Neural progenitor cell (in vitro differentiated cells): ENCODE data around the gene BAK1. TPM values are rescaled to one million over a fixed set of nuclear protein-coding genes. Genes with fewer than 3 reads are reported as not detected.

ENCODE experiments used
- DNase-seq: peaks from one replicate; pipeline ENCODE4 v3.0.0-alpha.2; 2016; ENCODE audit warnings: low spot score
- H2AFZ ChIP-seq: fragments of 200-600 bp; sonication (generic); replicated peaks from 2 replicates; pipeline ENCODE4 v1.6.1; 2016; ENCODE audit warnings: antibody characterized with exemption
- H3F3A ChIP-seq: fragments of 200-600 bp; sonication (generic); 2 replicates; pipeline ENCODE4 v1.6.1; 2016; ENCODE audit warnings: antibody characterized with exemption, low read depth
- H3K27ac ChIP-seq: fragments of 200-600 bp; sonication (generic); 2 replicates; pipeline ENCODE4 v1.5.1; 2016; ENCODE audit warnings: mild to moderate bottlenecking
- H3K27me3 ChIP-seq: fragments of 200-600 bp; sonication (generic); 2 replicates; pipeline ENCODE4 v1.6.1; 2016; ENCODE audit warnings: mild to moderate bottlenecking, moderate library complexity
- H3K36me3 ChIP-seq: fragments of 200-600 bp; sonication (generic); 2 replicates; pipeline ENCODE4 v1.5.1; 2016
- H3K4me1 ChIP-seq: fragments of 200-600 bp; sonication (generic); 2 replicates; pipeline ENCODE4 v1.6.1; 2016; ENCODE audit warnings: mixed run types
- H3K4me2 ChIP-seq: fragments of 200-600 bp; sonication (generic); 2 replicates; pipeline ENCODE4 v1.6.1; 2016
- H3K4me3 ChIP-seq: fragments of 200-600 bp; sonication (generic); 2 replicates; pipeline ENCODE4 v1.5.1; 2016
- H3K79me2 ChIP-seq: fragments of 200-600 bp; sonication (generic); 2 replicates; pipeline ENCODE4 v1.6.1; 2016; ENCODE audit warnings: low read depth
- H3K9ac ChIP-seq: fragments of 200-600 bp; sonication (generic); 2 replicates; pipeline ENCODE4 v1.6.1; 2016
- H3K9me3 ChIP-seq: fragments of 200-600 bp; sonication (generic); 2 replicates; pipeline ENCODE4 v1.5.1; 2016; ENCODE audit warnings: low read depth
- H4K20me1 ChIP-seq: fragments of 200-600 bp; sonication (generic); 2 replicates; pipeline ENCODE4 v1.6.1; 2016; ENCODE audit warnings: low read depth
- H3K27ac Mint-ChIP-seq: 3 replicates; pipeline ENCODE4 v1.8.0; 2021; ENCODE audit warnings: mixed read lengths
- H3K27me3 Mint-ChIP-seq: 2 replicates; pipeline ENCODE4 v1.8.0; 2022; ENCODE audit warnings: low read depth, mild to moderate bottlenecking, inconsistent platforms, moderate library complexity, mixed read lengths; ENCODE audit not compliant: insufficient read depth
- H3K36me3 Mint-ChIP-seq: 3 replicates; pipeline ENCODE4 v1.8.0; 2021; ENCODE audit warnings: mixed read lengths
- H3K4me1 Mint-ChIP-seq: 3 replicates; pipeline ENCODE4 v1.8.0; 2021; ENCODE audit warnings: mixed read lengths
- H3K4me3 Mint-ChIP-seq: 3 replicates; pipeline ENCODE4 v1.8.0; 2021; ENCODE audit warnings: mild to moderate bottlenecking, moderate library complexity, mixed read lengths
- H3K9me3 Mint-ChIP-seq: 3 replicates; pipeline ENCODE4 v1.8.0; 2020; ENCODE audit warnings: mixed read lengths
- EZH2 ChIP-seq: fragments of 200-600 bp; sonication (generic); IDR thresholded peaks from 2 replicates; pipeline ENCODE4 v1.6.1; 2017; ENCODE audit warnings: antibody characterized with exemption, mild to moderate bottlenecking, moderate library complexity
- EZH2phosphoT487 ChIP-seq: fragments of 200-600 bp; sonication (generic); IDR thresholded peaks from 2 replicates; pipeline ENCODE4 v1.6.1; 2017; ENCODE audit warnings: antibody characterized with exemption
- total RNA-seq: library from RNA; depleted of rRNA; stranded (reverse); fragments of >200 nt; gene quantifications from 2 replicates; pipeline ENCODE4 v1.2.3, GENCODE V29; 2015; ENCODE audit warnings: low replicate concordance
- TF ChIP-seq, protein P1 (sequence below): fragments of 200-600 bp; sonication (generic); IDR thresholded peaks from 2 replicates; pipeline ENCODE4 v1.5.1; 2017; ENCODE audit warnings: antibody characterized with exemption, mild to moderate bottlenecking

BAK1 gene
- total RNA-seq, 1 donor from 2014 or later = 13.9 TPM

DNA sequence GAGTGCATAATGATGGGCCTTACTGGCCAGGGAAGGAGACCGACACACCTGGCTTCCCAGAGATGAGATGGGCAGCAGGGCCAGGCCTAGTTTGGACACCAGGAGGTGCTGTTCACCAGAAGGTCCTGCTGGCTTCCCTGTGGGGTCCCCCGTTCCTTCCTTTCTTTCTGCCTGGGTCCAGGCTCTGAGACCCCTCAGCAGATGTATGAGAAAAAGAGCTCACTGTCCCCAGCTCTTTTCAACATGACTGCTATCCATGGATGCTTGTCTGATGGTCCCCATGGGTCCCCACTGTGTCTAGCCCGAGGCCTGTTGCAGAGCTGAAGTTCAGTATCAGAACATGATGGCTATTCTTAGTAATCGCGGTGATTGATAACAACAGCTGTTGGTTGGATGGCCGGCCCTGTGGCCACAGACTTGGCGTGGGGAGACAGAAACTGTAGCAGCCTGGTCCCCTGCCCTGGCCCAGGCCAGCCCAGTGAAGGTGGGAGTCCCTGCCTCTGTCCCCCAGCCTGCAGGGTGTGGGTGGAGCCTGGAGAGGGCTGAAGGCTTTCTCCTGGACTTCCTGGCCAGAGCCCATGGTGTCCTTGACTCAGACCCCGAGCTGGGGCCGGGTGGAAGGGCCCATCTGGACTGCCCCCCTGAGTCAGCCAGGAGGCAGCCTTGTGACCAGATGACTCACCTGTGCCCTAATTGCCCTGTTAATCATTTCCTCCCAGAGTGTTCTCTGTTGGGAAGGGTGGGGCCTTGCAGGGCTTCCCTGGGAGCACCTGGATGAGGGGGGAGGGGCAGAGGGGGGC is 9.9 kb upstream of the BAK1 start:
- no peak overlapping the region for H3K4me2 ChIP-seq
- TF ChIP-seq EZH2phosphoT487 = no peak
- no peak for TF ChIP-seq EZH2
- TF ChIP-seq, protein P1, sequence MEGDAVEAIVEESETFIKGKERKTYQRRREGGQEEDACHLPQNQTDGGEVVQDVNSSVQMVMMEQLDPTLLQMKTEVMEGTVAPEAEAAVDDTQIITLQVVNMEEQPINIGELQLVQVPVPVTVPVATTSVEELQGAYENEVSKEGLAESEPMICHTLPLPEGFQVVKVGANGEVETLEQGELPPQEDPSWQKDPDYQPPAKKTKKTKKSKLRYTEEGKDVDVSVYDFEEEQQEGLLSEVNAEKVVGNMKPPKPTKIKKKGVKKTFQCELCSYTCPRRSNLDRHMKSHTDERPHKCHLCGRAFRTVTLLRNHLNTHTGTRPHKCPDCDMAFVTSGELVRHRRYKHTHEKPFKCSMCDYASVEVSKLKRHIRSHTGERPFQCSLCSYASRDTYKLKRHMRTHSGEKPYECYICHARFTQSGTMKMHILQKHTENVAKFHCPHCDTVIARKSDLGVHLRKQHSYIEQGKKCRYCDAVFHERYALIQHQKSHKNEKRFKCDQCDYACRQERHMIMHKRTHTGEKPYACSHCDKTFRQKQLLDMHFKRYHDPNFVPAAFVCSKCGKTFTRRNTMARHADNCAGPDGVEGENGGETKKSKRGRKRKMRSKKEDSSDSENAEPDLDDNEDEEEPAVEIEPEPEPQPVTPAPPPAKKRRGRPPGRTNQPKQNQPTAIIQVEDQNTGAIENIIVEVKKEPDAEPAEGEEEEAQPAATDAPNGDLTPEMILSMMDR = peak; percentile 84
- no peaks in the 10 kb centered on the region for H3K79me2 ChIP-seq
- H3K27me3 ChIP-seq = peaks cover 17% of the 10 kb centered on the region
- H3K9ac ChIP-seq = no peak overlapping the region
- H3K9me3 ChIP-seq = no peaks in the 10 kb centered on the region
- peak; percentile 85 for DNase-seq
- H3F3A ChIP-seq = peaks cover 3% of the 10 kb centered on the region
- no peak overlapping the region for H2AFZ ChIP-seq
- no peak overlapping the region for H3K4me3 Mint-ChIP-seq
- no peak overlapping the region for H3K4me3 ChIP-seq
- peaks cover 9% of the 10 kb centered on the region for H3K27me3 Mint-ChIP-seq
- peaks cover 17% of the 10 kb centered on the region for H3K4me1 Mint-ChIP-seq
- H3K9me3 Mint-ChIP-seq = no peaks in the 10 kb centered on the region
- no peaks in the 10 kb centered on the region for H4K20me1 ChIP-seq
- H3K4me1 ChIP-seq = peaks cover 3% of the 10 kb centered on the region
- no peak overlapping the region for H3K27ac ChIP-seq
- no peaks in the 10 kb centered on the region for H3K36me3 Mint-ChIP-seq
- no peak overlapping the region for H3K27ac Mint-ChIP-seq
- H3K36me3 ChIP-seq = no peaks in the 10 kb centered on the region

DNA sequence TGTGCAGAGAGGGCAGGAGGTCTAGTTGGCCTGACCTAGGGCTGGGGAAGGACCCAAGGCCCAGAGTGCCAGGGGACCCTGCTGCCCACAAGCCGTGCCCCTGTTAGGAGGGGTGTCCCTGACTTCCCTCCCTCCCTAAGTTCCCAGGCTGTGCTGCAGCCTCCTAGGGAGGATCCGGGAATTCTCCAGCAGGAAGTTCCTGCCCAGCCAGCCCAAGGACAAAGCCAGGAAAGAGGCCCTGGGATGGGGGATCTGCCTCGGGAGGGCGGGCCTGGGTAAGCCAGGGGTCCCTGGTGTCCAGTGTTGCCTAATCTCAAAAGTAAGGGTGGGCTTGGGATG is 9.3 kb upstream of the BAK1 start:
- no peak for DNase-seq
- Histone ChIP-seq H3K4me3 (no peak overlapping the region), H3K27ac (no peak overlapping the region), H3K36me3 (no peaks in the 10 kb centered on the region), H2AFZ (no peak overlapping the region), H3K4me1 (no peaks in the 10 kb centered on the region), H4K20me1 (no peaks in the 10 kb centered on the region), H3K9me3 (no peaks in the 10 kb centered on the region), H3K79me2 (no peaks in the 10 kb centered on the region), H3F3A (no peaks in the 10 kb centered on the region), H3K27me3 (peaks cover 17% of the 10 kb centered on the region), H3K9ac (no peak overlapping the region), H3K4me2 (no peak overlapping the region)
- no peak for TF ChIP-seq EZH2phosphoT487
- TF ChIP-seq, protein P1 = no peak
- TF ChIP-seq EZH2 = no peak
- Mint-ChIP-seq H3K27ac (no peak overlapping the region), H3K9me3 (no peaks in the 10 kb centered on the region), H3K4me1 (peaks cover 17% of the 10 kb centered on the region), H3K27me3 (peaks cover 11% of the 10 kb centered on the region), H3K4me3 (no peak overlapping the region), H3K36me3 (no peaks in the 10 kb centered on the region)

DNA sequence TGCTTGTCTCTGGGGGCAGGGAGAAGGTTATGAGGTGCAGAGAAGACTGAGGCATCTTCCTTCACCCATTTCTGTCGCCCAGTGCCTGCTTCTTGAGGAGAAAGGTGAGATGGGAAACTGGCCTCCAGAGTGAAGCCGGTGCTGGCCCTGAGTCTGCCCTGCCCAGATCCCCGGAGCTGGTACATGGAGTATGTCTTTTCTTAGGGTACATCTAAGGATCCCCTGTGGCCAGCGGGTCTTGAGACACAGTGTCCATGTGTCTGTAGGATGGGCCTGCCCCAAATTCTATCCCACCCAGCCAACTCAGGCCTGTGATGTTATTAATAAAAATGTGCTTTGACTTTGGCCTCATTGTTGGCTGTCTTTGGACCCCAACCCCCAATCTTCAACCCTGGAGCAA is 8.8 kb upstream of the BAK1 start:
- Mint-ChIP-seq H3K9me3 (no peaks in the 10 kb centered on the region), H3K4me1 (peaks cover 17% of the 10 kb centered on the region), H3K27ac (no peak overlapping the region), H3K4me3 (no peak overlapping the region), H3K27me3 (peaks cover 12% of the 10 kb centered on the region), H3K36me3 (no peaks in the 10 kb centered on the region)
- Histone ChIP-seq H3K27me3 (peaks cover 15% of the 10 kb centered on the region), H2AFZ (no peak overlapping the region), H4K20me1 (no peaks in the 10 kb centered on the region), H3K9ac (no peak overlapping the region), H3K36me3 (no peaks in the 10 kb centered on the region), H3K27ac (no peak overlapping the region), H3F3A (no peaks in the 10 kb centered on the region), H3K4me1 (no peaks in the 10 kb centered on the region), H3K9me3 (no peaks in the 10 kb centered on the region), H3K4me2 (no peak overlapping the region), H3K79me2 (no peaks in the 10 kb centered on the region), H3K4me3 (no peak overlapping the region)
- DNase-seq = no peak
- TF ChIP-seq, protein P1 = no peak
- TF ChIP-seq EZH2phosphoT487 = no peak
- no peak for TF ChIP-seq EZH2
